NB4 (cell line): ENCODE results near the gene PEX12.

ENCODE experiments used
- CTCF ChIP-seq: IDR thresholded peaks from one replicate; pipeline ENCODE4 v1.5.1; 2012; ENCODE audit warnings: low read depth, low read length
- MYC ChIP-seq: IDR thresholded peaks from 2 replicates; pipeline ENCODE4 v1.6.1; 2011; ENCODE audit warnings: low read depth, low read length
- POLR2A ChIP-seq: IDR thresholded peaks from 2 replicates; pipeline ENCODE4 v1.6.1; 2011; ENCODE audit warnings: mild to moderate bottlenecking; ENCODE audit not compliant: insufficient read length; ENCODE audit errors: extremely low read depth
- TF ChIP-seq, protein P1 (sequence below): IDR thresholded peaks from 2 replicates; pipeline ENCODE4 v1.6.1; 2011; ENCODE audit warnings: low read depth, low read length

DNA sequence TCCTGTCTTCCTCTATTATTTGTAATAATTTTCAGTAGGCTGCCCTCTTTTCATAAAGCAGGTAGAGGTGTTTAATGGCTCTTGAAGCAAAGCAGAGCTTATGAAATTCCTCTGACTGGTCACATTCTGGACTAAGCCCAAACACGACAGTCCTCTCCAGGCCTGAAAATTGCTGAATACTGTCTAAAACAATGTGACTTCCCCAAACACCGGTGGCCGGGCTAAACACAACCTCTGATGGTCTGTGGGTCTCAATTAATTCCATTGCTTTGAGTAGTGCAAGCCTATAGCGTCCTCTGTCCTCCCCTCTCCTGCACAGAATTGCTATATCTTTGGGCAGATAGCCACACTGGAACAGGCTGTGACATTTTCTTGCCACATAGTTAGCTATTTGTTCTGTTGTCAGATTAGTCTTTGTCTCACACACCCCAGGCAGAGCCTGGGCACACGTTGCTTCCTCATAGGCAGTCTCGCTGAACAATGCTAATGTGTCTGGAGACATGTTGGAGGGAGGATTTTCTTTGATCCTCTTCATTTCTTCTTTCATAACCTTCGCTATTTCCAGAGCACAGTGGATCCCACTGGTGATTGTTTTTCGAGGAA is 30.1 kb downstream of the PEX12 start:
- no peak for TF ChIP-seq CTCF
- no peak for TF ChIP-seq POLR2A
- TF ChIP-seq, protein P1, sequence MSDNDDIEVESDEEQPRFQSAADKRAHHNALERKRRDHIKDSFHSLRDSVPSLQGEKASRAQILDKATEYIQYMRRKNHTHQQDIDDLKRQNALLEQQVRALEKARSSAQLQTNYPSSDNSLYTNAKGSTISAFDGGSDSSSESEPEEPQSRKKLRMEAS: no peak
- TF ChIP-seq MYC: no peak
